ENCODE results near the gene LATS2.

LATS2 gene

GRCh38 chr13:21013682-21014038 is 47.7 kb downstream of the LATS2 start:
- DNase-seq, result no peak

- no peak for DNase-seq
Observed at GRCh38 chr13:21012841-21013681, 48.3 kb downstream of the LATS2 start.

GRCh38 chr13:21012211-21012610 is 49.2 kb downstream of the LATS2 start:
- DNase-seq, result no peak

GRCh38 chr13:21011378-21011777 is 50.0 kb downstream of the LATS2 start:
- DNase-seq, result no peak

GRCh38 chr13:21010621-21011020 is 50.8 kb downstream of the LATS2 start:
- DNase-seq, result no peak

GRCh38 chr13:21009036-21009435 is 52.4 kb downstream of the LATS2 start:
- no peak for DNase-seq

- no peak for DNase-seq
Observed at GRCh38 chr13:21008026-21008425, 53.4 kb downstream of the LATS2 start.

- DNase-seq, result no peak
Observed at GRCh38 chr13:21006141-21007005, 55.0 kb downstream of the LATS2 start.

- no peak for DNase-seq
Observed at GRCh38 chr13:21005193-21005592, 56.2 kb downstream of the LATS2 start.

GRCh38 chr13:21001471-21001870 is 59.9 kb downstream of the LATS2 start:
- no peak for DNase-seq

GRCh38 chr13:21000647-21001046 is 60.7 kb downstream of the LATS2 start:
- DNase-seq, result no peak

GRCh38 chr13:20998649-20999415 is 62.6 kb downstream of the LATS2 start:
- no peak for DNase-seq

GRCh38 chr13:20997301-20998161 is 63.9 kb downstream of the LATS2 start:
- DNase-seq, result no peak

GRCh38 chr13:20995245-20995838 is 66.0 kb downstream of the LATS2 start:
- DNase-seq, result no peak

GRCh38 chr13:20994441-20994821 is 67.0 kb downstream of the LATS2 start:
- no peak for DNase-seq

- DNase-seq, result no peak
Observed at GRCh38 chr13:20993661-20994440, 67.5 kb downstream of the LATS2 start.

- no peak for DNase-seq
Observed at GRCh38 chr13:20993211-20993610, 68.2 kb downstream of the LATS2 start.

- DNase-seq, result no peak
Observed at GRCh38 chr13:20991741-20992520, 69.5 kb downstream of the LATS2 start.

GRCh38 chr13:20990910-20991525 is 70.4 kb downstream of the LATS2 start:
- DNase-seq, result no peak

Data from NCI-H187 (cell line).